Lower lobe of right lung (tissue), 2 donors: Measurements from ENCODE around the gene PHLDA1. TPM values are rescaled to one million over a fixed set of nuclear protein-coding genes. Genes with fewer than 3 reads are reported as not detected.

ENCODE experiments used
- ATAC-seq, 2 donors: fragments of 200-7000 bp; cut with Tn5 transposase; one replicate each; pipeline ENCODE4 v1.9.1; 2020 to 2022; ENCODE audit warnings: mild to moderate bottlenecking in 2 of 2, moderate library complexity in 2 of 2
- DNase-seq: peaks from one replicate; pipeline ENCODE4 v3.0.0-alpha.2; 2020
- H3K27ac ChIP-seq: fragments of 200-600 bp; one replicate; pipeline ENCODE4 v1.8.0; 2022
- H3K27me3 ChIP-seq: fragments of 200-600 bp; one replicate; pipeline ENCODE4 v1.8.0; 2022; ENCODE audit warnings: low read depth
- H3K36me3 ChIP-seq: fragments of 200-600 bp; one replicate; pipeline ENCODE4 v1.8.0; 2022; ENCODE audit warnings: mild to moderate bottlenecking
- H3K4me1 ChIP-seq: fragments of 200-600 bp; one replicate; pipeline ENCODE4 v1.8.0; 2022
- H3K4me3 ChIP-seq: fragments of 200-600 bp; one replicate; pipeline ENCODE4 v1.8.0; 2022; ENCODE audit warnings: mild to moderate bottlenecking
- H3K9me3 ChIP-seq: fragments of 200-600 bp; one replicate; pipeline ENCODE4 v1.8.0; 2022
- CTCF ChIP-seq: fragments of 200-600 bp; IDR thresholded peaks from one replicate; pipeline ENCODE4 v1.8.0; 2022; ENCODE audit warnings: antibody characterized with exemption, mild to moderate bottlenecking
- intact Hi-C: fragments of 100-400 bp; cut with DNase I; formaldehyde crosslinking; loops from one replicate; pipeline ENCODE4 v1.11.0; 2022
- total RNA-seq: library from RNA; stranded (reverse); fragmentation: NEBNext Ultra II Directional; extraction: Animal tissue kit (Norgen Biotek cat#: 25700); gene quantifications from one replicate; pipeline ENCODE4 v1.2.1, GENCODE V29; 2021
- donor health status: DM: no; HTN: yes; CAD: no; lungs with severe emphysema.

Gene PHLDA1
- total RNA-seq, 1 donor from 2014 or later: 12.2 TPM

GRCh38 chr12:76074701-76075336 lies 43.2 kb upstream of the PHLDA1 start:
- ATAC-seq: no peak
- no peak for TF ChIP-seq CTCF
- DNase-seq: no peak
- Histone ChIP-seq H3K27ac (no peak overlapping the region), H3K9me3 (peaks cover 10% of the 10 kb centered on the region), H3K27me3 (no peaks in the 10 kb centered on the region), H3K4me1 (peaks cover 17% of the 10 kb centered on the region), H3K36me3 (peaks cover 15% of the 10 kb centered on the region), H3K4me3 (no peak overlapping the region)
- intact Hi-C loops: no loop called here

GRCh38 chr12:76073561-76073960 lies 42.0 kb upstream of the PHLDA1 start:
- intact Hi-C loops: no loop called here
- H3K27ac ChIP-seq: no peak overlapping the region
- H3K4me1 ChIP-seq: peaks cover 17% of the 10 kb centered on the region
- DNase-seq: no peak
- peaks cover 3% of the 10 kb centered on the region for H3K9me3 ChIP-seq
- no peaks in the 10 kb centered on the region for H3K27me3 ChIP-seq
- peaks cover 16% of the 10 kb centered on the region for H3K36me3 ChIP-seq
- no peak for ATAC-seq
- H3K4me3 ChIP-seq: no peak overlapping the region
- TF ChIP-seq CTCF: no peak

GRCh38 chr12:76072568-76072967 lies 41.0 kb upstream of the PHLDA1 start:
- H3K4me1 ChIP-seq: peaks cover 17% of the 10 kb centered on the region
- no peak for TF ChIP-seq CTCF
- intact Hi-C loops: no loop called here
- H3K36me3 ChIP-seq: peaks cover 16% of the 10 kb centered on the region
- DNase-seq: no peak
- no peaks in the 10 kb centered on the region for H3K9me3 ChIP-seq
- no peak overlapping the region for H3K27ac ChIP-seq
- ATAC-seq: no peak
- H3K4me3 ChIP-seq: no peak overlapping the region
- no peaks in the 10 kb centered on the region for H3K27me3 ChIP-seq

- DNase-seq (no peak), ATAC-seq (no peak)
- no peaks in the 10 kb centered on the region for H3K4me1 ChIP-seq
- no peak overlapping the region for H3K4me3 ChIP-seq
- H3K27ac ChIP-seq: no peak overlapping the region
- no peaks in the 10 kb centered on the region for H3K27me3 ChIP-seq
- no peak for TF ChIP-seq CTCF
- intact Hi-C loops: no loop called here
- peaks cover 14% of the 10 kb centered on the region for H3K9me3 ChIP-seq
- H3K36me3 ChIP-seq: peaks cover 35% of the 10 kb centered on the region
These were observed 37.8 kb upstream of the PHLDA1 start for GRCh38 chr12:76069339-76069738.

- Histone ChIP-seq H3K4me1 (no peaks in the 10 kb centered on the region), H3K36me3 (peaks cover 60% of the 10 kb centered on the region), H3K4me3 (no peak overlapping the region), H3K27me3 (no peaks in the 10 kb centered on the region), H3K27ac (no peak overlapping the region), H3K9me3 (peaks cover 16% of the 10 kb centered on the region)
- DNase-seq (no peak), ATAC-seq (no peak)
- intact Hi-C loops: no loop called here
- TF ChIP-seq CTCF: no peak
These were observed 34.3 kb upstream of the PHLDA1 start for GRCh38 chr12:76065917-76066316.
